NCI-H1694 treated with DMSO at 0.1 percent for 48 hours (cell line): ENCODE measurements around the gene RIOX2.
"Not testable (repeated sequence)": the region's sequence is repeated elsewhere in the genome, so short reads cannot be mapped to it uniquely, and the experiment has no call there.

Source experiments
- DNase-seq: peaks from one replicate; lab custom pipeline; 2025; lab: John Stamatoyannopoulos, UW

Gene RIOX2

GRCh38 chr3:97971679-97972567 lies at the start of gene RIOX2:
Gene RIOX2 (minus strand): TSS chr3:97972431. CDS start chr3:97967593, 4,838 bp downstream.
- DNase-seq: peak; percentile 52

- DNase-seq: no peak
Measured at GRCh38 chr3:98020412-98020811, 48.2 kb upstream of the RIOX2 start.

GRCh38 chr3:98018301-98018700 lies 46.1 kb upstream of the RIOX2 start:
- DNase-seq: no peak

GRCh38 chr3:98014268-98014585 lies 42.0 kb upstream of the RIOX2 start:
- DNase-seq: no peak

GRCh38 chr3:98013411-98014267 lies 41.4 kb upstream of the RIOX2 start:
- no peak for DNase-seq

- DNase-seq: no peak
Measured at GRCh38 chr3:98012979-98013378, 40.7 kb upstream of the RIOX2 start.

GRCh38 chr3:98010883-98011449 lies 38.7 kb upstream of the RIOX2 start:
- not testable (repeated sequence) for DNase-seq

- DNase-seq: no peak
Measured at GRCh38 chr3:98010194-98010882, 38.1 kb upstream of the RIOX2 start.

GRCh38 chr3:98008855-98009254 lies 36.6 kb upstream of the RIOX2 start:
- DNase-seq: no peak

- no peak for DNase-seq
Measured at GRCh38 chr3:98005438-98005837, 33.2 kb upstream of the RIOX2 start.

GRCh38 chr3:98004721-98005120 lies 32.5 kb upstream of the RIOX2 start:
- no peak for DNase-seq

- no peak for DNase-seq
Measured at GRCh38 chr3:98003306-98003969, 31.2 kb upstream of the RIOX2 start.

- DNase-seq: no peak
Measured at GRCh38 chr3:98002717-98003116, 30.5 kb upstream of the RIOX2 start.

GRCh38 chr3:97999994-98000393 lies 27.8 kb upstream of the RIOX2 start:
- no peak for DNase-seq

- no peak for DNase-seq
Measured at GRCh38 chr3:97999103-97999502, 26.9 kb upstream of the RIOX2 start.

GRCh38 chr3:97996988-97997387 lies 24.8 kb upstream of the RIOX2 start:
- no peak for DNase-seq

- no peak for DNase-seq
Measured at GRCh38 chr3:97994328-97994945, 22.2 kb upstream of the RIOX2 start.

GRCh38 chr3:97993526-97993925 lies 21.3 kb upstream of the RIOX2 start:
- DNase-seq: no peak

GRCh38 chr3:97992547-97993173 lies 20.4 kb upstream of the RIOX2 start:
- DNase-seq: no peak

- DNase-seq: no peak
Measured at GRCh38 chr3:97991293-97991682, 19.1 kb upstream of the RIOX2 start.
